Gastrocnemius medialis (tissue), 4 donors: ENCODE results near the gene C7orf57. TPM values are rescaled to one million over a fixed set of nuclear protein-coding genes. Genes with fewer than 3 reads are reported as not detected.

Experiments used
- ATAC-seq, 2 donors: fragments of 150-250 bp; one replicate each; pipeline ENCODE4 v1.9.1; 2016
- DNase-seq, 2 donors: peaks; one replicate each; pipeline ENCODE4 v3.0.0-alpha.2; 2019
- H3K27ac ChIP-seq, 4 donors: fragments of 200-600 bp; sonication (generic); 1 replicate in 1 of 4; 2 replicates in 3 of 4; pipeline ENCODE4 v1.5.1; 2016 to 2018; ENCODE audit warnings: mild to moderate bottlenecking in 2 of 4, moderate library complexity in 1 of 4
- H3K27me3 ChIP-seq, 3 donors: fragments of 200-600 bp; sonication (generic) in 2 of 3; 1 replicate in 1 of 3; 2 replicates in 2 of 3; pipeline versions ENCODE4 v1.5.1 to v1.6.0; 2016 to 2019; ENCODE audit warnings: mild to moderate bottlenecking in 1 of 3, moderate library complexity in 1 of 3
- H3K36me3 ChIP-seq, 2 donors: fragments of 200-600 bp; sonication (generic) in 1 of 2; one replicate each; pipeline ENCODE4 v1.5.1; 2017 to 2018
- H3K4me1 ChIP-seq, 2 donors: fragments of 200-600 bp; sonication (generic) in 1 of 2; one replicate each; pipeline ENCODE4 v1.5.1; 2016 to 2017; ENCODE audit warnings: mild to moderate bottlenecking in 2 of 2
- H3K4me3 ChIP-seq, 4 donors: fragments of 200-600 bp; sonication (generic) in 3 of 4; 1 replicate in 1 of 4; 2 replicates in 3 of 4; pipeline ENCODE4 v1.5.1; 2016 to 2019; ENCODE audit warnings: mild to moderate bottlenecking in 2 of 4
- H3K9me3 ChIP-seq, 3 donors: fragments of 200-600 bp; sonication (generic) in 2 of 3; 1 replicate in 1 of 3; 2 replicates in 2 of 3; pipeline ENCODE4 v1.5.1; 2016 to 2019
- CTCF ChIP-seq, 5 experiments: fragments of 450-650 bp in 3 of 5; fragments of 200-600 bp in 2 of 5; sonication (generic) in 2 of 5; IDR thresholded peaks in 4 of 5; conservative IDR thresholded peaks in 1 of 5; 1 replicate in 4 of 5; 2 replicates in 1 of 5; pipeline ENCODE4 v1.5.1; 2016 to 2019; ENCODE audit warnings: antibody characterized with exemption in 5 of 5, mild to moderate bottlenecking in 3 of 5, moderate library complexity in 3 of 5
- POLR2A ChIP-seq, 2 donors: fragments of 450-650 bp; IDR thresholded peaks; one replicate each; pipeline ENCODE4 v1.6.1; 2017; ENCODE audit warnings: antibody characterized with exemption in 2 of 2, mild to moderate bottlenecking in 2 of 2, moderate library complexity in 2 of 2
- in situ Hi-C, 4 donors: fragments of 200-750 bp; cut with MboI; loops; one replicate each; pipeline versions ENCODE4 v1.15.0 to v1.8.0; 2017; ENCODE audit warnings: low sequenced_read_pairs in 4 of 4
- intact Hi-C: fragments of 100-400 bp; cut with DNase I; formaldehyde crosslinking; loops from one replicate; pipeline ENCODE4 v1.15.1; 2023; ENCODE audit warnings: low total_unique reads
- total RNA-seq, 4 donors: library from RNA; depleted of rRNA; stranded (reverse); fragments of >200 nt; gene quantifications; one replicate each; pipeline versions ENCODE4 v1.1.0 to v1.2.3, GENCODE V29; 2016

C7orf57 gene
- total RNA-seq, 4 donors from 2014 or later = not detected

GRCh38 chr7:48083114-48083830, 47.9 kb downstream of the C7orf57 start:
- Histone ChIP-seq H3K36me3 (no peaks in the 10 kb centered on the region), H3K27ac (no peak overlapping the region), H3K9me3 (no peaks in the 10 kb centered on the region), H3K4me1 (peaks cover 6 to 15% of the 10 kb centered on the region in 2 donors), H3K27me3 (no peaks in the 10 kb centered on the region), H3K4me3 (no peak overlapping the region)
- intact Hi-C loops = no loop called here
- no peak for DNase-seq
- ATAC-seq = no peak
- TF ChIP-seq POLR2A (IDR thresholded peaks at IDR 0.05) (no peak), CTCF (IDR thresholded peaks at IDR 0.05 in 4 of 5, conservative IDR thresholded peaks at IDR 0.05 in 1 of 5) (no peak)
- in situ Hi-C loops = no loop called here

GRCh38 chr7:48084727-48085432, 49.5 kb downstream of the C7orf57 start:
- no peaks in the 10 kb centered on the region for H3K9me3 ChIP-seq
- H3K4me1 ChIP-seq = peaks cover 6 to 15% of the 10 kb centered on the region in 2 donors
- H3K36me3 ChIP-seq = no peaks in the 10 kb centered on the region
- H3K4me3 ChIP-seq = no peak overlapping the region
- H3K27me3 ChIP-seq = no peaks in the 10 kb centered on the region
- ATAC-seq = no peak
- intact Hi-C loops (no loop called here), in situ Hi-C loops (no loop called here)
- peak; percentile 48 to 69 for DNase-seq
- H3K27ac ChIP-seq = peak overlapping the region; percentile 27 to 70 (median 57)
- TF ChIP-seq CTCF (IDR thresholded peaks at IDR 0.05 in 4 of 5, conservative IDR thresholded peaks at IDR 0.05 in 1 of 5) = no peak
- peak; percentile 23 to 43 for TF ChIP-seq POLR2A (IDR thresholded peaks at IDR 0.05)

GRCh38 chr7:48085433-48085791, 50.1 kb downstream of the C7orf57 start:
- Histone ChIP-seq H3K4me3 (no peak overlapping the region), H3K4me1 (peaks cover 6 to 15% of the 10 kb centered on the region in 2 donors), H3K27me3 (no peaks in the 10 kb centered on the region), H3K9me3 (no peaks in the 10 kb centered on the region), H3K27ac (peak overlapping the region; percentile 27 to 70 (median 57)), H3K36me3 (no peaks in the 10 kb centered on the region)
- TF ChIP-seq POLR2A (IDR thresholded peaks at IDR 0.05) (no peak), CTCF (IDR thresholded peaks at IDR 0.05 in 4 of 5, conservative IDR thresholded peaks at IDR 0.05 in 1 of 5) (no peak)
- intact Hi-C loops (no loop called here), in situ Hi-C loops (no loop called here)
- DNase-seq = no peak
- ATAC-seq = no peak

GRCh38 chr7:48085942-48086341, 50.6 kb downstream of the C7orf57 start:
- no peak for ATAC-seq
- peaks cover 6 to 15% of the 10 kb centered on the region in 2 donors for H3K4me1 ChIP-seq
- H3K27me3 ChIP-seq = no peaks in the 10 kb centered on the region
- H3K4me3 ChIP-seq = no peak overlapping the region
- intact Hi-C loops = loop anchor here (1.0 kb wide), 1 partner anchor 47 kb away; no protein-coding TSS in a partner anchor
- no peak for TF ChIP-seq POLR2A (IDR thresholded peaks at IDR 0.05)
- no peak for TF ChIP-seq CTCF (IDR thresholded peaks at IDR 0.05 in 4 of 5, conservative IDR thresholded peaks at IDR 0.05 in 1 of 5)
- in situ Hi-C loops = no loop called here
- H3K9me3 ChIP-seq = no peaks in the 10 kb centered on the region
- peaks cover 0 to under 1% of the 10 kb centered on the region in 2 donors for H3K36me3 ChIP-seq
- H3K27ac ChIP-seq = peak overlapping the region in 2 of 4 donors; percentile 27 to 70
- DNase-seq = no peak
